SIG-M5 (cell line): ENCODE data around the gene COL6A2.
"Not testable (repeated sequence)": the region's sequence is repeated elsewhere in the genome, so short reads cannot be mapped to it uniquely, and the experiment has no call there.

Experiments used
- DNase-seq: peaks from one replicate; lab custom pipeline; 2025; lab: John Stamatoyannopoulos, UW

Gene COL6A2

DNA sequence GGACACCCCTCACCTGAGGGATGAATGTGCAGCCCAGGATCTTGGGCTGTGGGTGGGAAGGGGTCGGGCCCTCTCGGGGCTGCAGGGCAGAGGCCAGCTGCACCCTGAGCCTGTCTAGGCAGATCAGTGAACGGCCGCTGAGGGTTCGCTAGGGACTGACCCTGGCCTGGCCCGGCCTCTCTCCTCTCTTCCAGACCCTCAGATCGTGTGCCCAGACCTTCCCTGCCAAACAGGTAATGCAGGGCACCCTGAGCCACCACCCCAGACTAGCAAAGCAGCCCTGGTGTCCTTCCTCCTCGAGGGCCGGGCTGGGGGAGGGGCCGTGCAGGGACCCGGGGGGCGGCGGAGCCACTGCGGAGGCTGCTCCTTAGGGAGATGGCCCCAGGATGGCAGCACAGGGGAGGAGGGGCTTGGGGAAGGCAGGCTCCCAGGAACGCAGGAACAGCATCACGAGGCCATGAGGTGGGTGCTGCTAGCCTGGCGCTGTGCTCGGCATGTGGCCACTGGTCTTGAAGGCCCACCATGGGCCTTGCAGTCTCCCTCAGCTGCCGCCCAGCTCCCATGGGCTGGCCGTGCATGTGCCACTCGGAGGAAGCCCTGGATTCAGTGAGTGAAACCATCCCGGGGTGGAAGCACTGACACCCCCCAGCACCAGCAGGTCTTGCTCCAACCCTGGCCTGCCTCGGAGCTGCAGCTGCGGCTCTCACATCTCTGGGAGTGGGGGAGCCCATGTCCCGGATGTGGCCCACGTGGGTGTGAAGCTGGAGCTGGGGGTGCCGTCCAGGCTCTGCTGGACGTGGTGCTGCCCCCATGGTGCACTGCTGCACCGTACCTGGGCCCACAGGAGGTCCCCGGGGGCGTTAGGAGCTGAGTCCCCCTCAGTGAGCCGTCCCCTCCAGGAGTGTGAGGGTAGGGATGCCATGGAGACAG is 28.7 kb downstream of the COL6A2 start:
- DNase-seq, result no peak

GRCh38 chr21:46127239-46128105 is 29.6 kb downstream of the COL6A2 start:
- no peak for DNase-seq

GRCh38 chr21:46128106-46128932 is 30.4 kb downstream of the COL6A2 start:
- DNase-seq, result no peak

DNA sequence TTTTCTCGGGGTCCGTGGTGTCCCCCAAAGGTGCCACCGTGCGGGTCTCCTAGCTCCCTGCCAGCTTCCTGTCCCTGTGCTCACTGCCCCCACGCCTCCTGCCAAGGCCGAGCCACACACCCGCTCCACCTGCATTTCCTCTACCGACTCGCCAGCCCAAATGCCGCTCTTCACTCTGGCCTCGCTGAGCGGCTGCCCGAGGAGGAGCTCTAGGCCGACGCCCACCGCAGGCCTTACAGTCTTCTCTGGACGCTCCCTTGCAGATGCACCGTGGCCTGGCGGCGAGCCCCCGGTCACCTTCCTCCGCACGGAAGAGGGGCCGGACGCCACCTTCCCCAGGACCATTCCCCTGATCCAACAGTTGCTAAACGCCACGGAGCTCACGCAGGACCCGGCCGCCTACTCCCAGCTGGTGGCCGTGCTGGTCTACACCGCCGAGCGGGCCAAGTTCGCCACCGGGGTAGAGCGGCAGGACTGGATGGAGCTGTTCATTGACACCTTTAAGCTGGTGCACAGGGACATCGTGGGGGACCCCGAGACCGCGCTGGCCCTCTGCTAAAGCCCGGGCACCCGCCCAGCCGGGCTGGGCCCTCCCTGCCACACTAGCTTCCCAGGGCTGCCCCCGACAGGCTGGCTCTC is 31.1 kb downstream of the COL6A2 start:
- DNase-seq, result no peak

GRCh38 chr21:46129846-46130651 is 32.1 kb downstream of the COL6A2 start:
- DNase-seq, result no peak

DNA sequence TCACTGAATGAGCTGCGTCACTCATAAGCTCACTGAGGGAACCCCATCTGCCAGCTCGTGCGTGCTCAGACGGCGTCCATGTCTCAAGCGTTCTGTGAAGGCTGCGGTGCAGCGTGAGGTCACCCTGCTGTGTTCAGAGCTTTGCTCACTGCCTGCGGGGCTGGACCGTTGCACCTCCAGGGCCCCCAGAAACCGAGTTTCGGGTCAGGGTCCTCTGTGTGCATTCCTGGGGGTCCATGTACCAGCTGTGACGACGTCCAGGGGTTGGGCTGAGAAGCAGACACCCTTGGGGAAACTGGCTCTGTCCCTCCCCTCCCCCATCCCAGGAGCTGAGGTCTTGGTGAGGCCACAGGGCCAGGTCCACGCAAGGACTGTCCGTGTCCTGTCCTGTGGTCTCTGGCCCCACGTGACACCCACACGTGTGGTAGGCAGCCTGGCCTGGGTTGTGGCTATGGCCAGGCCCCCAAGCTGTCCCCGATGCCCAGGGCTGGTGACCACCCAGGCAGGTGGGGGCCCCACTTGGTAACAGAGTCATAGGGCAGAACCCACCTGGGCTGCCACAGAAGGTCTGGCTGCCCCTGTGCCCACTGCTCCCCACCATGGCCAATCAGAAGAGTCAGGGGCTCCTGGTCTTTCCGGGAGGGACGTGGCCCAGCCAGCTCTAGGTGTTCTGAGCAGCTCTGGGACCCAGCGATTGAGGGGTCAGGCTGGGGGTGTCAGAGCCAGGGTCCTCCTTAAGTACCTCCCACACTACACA is 33.1 kb downstream of the COL6A2 start:
- DNase-seq, result no peak

- no peak for DNase-seq
Measured at GRCh38 chr21:46131588-46131837, 33.6 kb downstream of the COL6A2 start.

DNA sequence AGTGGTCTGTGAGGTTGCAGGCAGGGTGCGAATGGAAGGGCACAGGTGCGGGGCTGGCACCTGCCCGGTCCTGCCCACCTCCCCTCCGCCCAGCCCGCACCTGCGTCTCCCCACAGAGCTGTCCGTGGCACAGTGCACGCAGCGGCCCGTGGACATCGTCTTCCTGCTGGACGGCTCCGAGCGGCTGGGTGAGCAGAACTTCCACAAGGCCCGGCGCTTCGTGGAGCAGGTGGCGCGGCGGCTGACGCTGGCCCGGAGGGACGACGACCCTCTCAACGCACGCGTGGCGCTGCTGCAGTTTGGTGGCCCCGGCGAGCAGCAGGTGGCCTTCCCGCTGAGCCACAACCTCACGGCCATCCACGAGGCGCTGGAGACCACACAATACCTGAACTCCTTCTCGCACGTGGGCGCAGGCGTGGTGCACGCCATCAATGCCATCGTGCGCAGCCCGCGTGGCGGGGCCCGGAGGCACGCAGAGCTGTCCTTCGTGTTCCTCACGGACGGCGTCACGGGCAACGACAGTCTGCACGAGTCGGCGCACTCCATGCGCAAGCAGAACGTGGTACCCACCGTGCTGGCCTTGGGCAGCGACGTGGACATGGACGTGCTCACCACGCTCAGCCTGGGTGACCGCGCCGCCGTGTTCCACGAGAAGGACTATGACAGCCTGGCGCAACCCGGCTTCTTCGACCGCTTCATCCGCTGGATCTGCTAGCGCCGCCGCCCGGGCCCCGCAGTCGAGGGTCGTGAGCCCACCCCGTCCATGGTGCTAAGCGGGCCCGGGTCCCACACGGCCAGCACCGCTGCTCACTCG is 34.1 kb downstream of the COL6A2 start:
- no peak for DNase-seq

- no peak for DNase-seq
Measured at GRCh38 chr21:46135782-46136395, 38.0 kb downstream of the COL6A2 start.

DNA sequence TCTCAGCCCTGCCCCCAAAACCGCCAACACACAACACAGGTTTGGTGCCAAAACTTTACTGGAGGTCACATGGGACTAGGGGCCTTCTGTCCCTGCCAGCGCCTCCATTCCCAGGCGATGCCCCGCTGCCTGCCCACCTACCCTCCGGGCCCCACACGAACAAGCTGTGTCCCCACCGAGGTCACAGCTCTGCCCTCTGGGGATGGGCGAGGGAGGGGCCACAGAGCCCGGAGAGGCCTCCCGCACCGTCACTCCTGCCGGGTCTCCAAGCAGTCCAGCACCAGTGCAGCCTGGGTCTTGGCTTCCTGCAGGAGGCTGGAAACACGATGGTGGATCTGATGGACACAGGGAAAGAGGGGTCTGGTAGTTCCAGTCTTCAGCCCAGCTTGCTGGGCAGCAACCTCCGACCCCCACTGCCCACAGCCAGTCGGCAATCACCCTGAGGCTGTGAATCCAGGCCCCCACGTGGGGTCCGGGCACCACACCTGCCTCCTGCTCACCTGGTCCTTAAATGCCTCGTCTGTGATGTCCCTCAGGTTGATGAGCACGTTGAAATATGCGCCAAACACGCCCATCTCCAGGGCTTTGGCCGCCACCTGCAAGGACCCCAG is 38.9 kb downstream of the COL6A2 start:
- no peak for DNase-seq

DNA sequence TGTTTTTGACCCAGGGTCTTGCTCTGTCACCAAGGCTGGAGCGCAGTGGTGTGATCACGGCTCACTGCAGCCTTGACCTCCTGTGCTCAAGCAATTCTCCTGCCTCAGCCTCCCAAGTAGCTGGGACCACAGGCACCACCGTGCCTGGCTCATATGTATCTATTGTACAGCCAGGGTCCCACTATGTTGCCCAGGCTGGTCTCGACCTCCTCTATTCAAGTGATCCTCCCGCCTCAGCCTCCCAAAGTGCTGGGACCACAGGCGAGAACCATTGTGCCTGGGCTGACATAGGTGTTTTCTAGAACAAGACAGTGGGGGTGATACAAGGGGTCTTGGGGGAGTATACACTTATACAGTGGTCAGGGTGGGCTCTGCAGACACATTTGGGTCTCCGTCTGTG is 40.0 kb downstream of the COL6A2 start:
- no peak for DNase-seq

DNA sequence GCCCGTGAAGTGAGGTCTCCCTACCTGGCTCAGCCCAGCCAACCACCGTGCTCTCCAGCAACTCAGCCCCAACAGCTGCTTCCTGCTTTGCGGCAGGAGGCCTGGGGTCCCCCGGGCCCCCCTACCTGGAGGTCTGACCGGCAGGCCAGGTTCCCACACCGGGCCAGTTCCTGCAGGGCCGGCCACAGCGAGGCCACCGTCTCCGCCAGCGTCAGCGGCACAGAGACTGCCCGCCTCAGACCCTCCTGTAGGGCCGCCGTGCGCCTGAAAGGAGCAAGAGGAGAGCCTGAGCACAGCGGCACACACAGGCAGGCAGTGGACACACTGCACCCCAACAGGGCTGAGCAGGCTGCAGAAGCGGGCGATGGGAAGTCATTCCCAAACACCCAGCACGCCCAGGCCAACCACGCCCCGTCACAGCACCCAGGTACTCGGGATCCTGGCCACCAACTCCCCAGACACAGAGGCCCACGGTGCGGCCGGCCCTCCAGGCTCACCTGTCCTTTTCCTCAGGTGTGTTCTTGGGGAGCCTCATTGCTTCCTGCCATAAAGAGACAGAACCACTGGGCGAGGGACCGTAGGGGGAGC is 40.6 kb downstream of the COL6A2 start:
- DNase-seq, result no peak

DNA sequence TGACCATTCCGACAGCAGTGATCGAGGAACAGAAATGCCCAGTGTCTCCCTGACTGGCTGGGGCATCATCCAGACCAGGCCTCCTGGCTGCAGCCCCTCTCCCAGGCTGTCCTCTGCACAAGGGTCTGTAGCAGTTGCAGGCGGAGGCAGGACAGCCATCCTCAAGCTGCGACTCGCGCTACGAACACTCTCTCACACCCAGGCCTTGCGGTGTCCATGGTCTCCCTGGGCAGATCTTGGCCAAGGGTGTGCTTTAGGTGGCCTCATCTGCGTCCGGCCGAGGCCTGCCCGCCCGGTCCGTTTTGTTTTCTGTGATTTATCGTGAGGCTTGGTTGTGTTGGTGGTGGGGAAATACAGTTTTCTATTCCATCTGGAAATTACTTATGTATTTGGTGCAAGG is 41.8 kb downstream of the COL6A2 start:
- DNase-seq, result no peak

- not testable (repeated sequence) for DNase-seq
Measured at GRCh38 chr21:46140352-46141003, 42.6 kb downstream of the COL6A2 start.

DNA sequence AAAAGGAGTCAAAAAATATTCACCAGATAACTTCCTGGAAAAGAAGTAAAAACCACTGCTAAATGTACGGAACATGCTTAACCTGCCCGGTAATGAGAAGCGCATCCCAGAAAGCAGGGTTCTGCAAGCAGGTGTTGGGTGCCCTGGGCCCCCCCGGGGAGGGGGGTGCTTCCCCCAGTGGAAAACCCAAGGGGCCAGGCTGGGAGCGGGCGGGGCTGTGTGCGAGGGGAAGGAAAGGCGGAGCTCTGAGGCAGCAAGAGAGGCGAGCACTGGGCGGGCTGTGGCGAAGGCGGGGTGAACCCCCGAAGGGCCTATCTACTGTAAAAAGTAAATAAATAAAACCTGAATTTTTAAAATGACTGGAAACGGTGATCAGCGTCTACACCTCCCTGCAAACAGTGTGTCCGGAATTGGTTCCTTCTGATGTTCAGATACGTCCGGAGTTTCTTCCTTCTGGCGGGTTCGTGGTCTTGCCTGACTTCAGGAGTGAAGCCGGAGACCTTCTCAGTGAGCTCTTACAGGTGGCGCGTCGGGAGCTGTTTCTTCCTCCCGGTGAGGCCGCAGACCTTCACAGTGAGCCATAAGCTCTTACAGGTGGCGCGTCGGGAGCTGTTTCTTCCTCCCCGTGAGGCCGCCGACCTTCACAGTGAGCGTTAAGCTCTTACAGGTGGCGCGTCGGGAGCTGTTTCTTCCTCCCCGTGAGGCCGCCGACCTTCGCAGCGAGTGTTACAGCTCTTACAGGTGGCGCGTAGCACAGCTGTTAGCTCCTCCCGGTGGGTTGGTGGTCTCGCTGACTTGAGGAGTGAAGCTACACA is 44.1 kb downstream of the COL6A2 start:
- DNase-seq, result no peak

- DNase-seq, result no peak
Measured at GRCh38 chr21:46142582-46143473, 44.9 kb downstream of the COL6A2 start.
